ENCODE measurements around the gene WDR53.
A peak's percentile ranks its signal among the peaks of the same experiment; 100 is the strongest.
"Not testable (repeated sequence)": the region's sequence is repeated elsewhere in the genome, so short reads cannot be mapped to it uniquely, and the experiment has no call there.

The WDR53 gene
- 10.8 to 14.2 (median 12.9) reads per million in 4 donors for total RNA-seq

- peak; percentile 90 to 96 (median 93) for DNase-seq
Observed at GRCh38 chr3:196568246-196569002, at the start of gene WDR53, which contains the start of gene FBXO45. Gene WDR53 (minus strand): TSS chr3:196568554. CDS start chr3:196561475, 7,079 bp downstream. Gene FBXO45 (plus strand): TSS chr3:196568660. CDS start chr3:196568985, 325 bp downstream.

DNA sequence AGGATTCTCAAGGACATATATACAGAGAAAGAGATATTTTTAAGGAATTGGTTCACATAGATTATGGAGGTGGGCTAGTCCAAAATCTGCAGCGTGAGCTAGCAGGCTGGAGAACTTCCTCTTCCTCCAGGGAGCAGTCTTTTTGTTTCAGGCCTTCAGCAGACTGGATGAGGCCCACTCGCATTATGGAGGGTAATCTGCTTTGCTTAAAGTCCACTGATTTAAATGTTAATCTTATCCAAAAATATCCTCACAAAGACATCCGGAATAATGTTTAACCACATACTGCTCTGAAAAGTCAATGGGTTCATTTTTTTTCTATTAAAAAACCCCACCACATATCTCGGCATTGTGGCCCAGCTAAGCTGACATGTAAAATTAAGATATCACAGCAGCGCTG lies 48.9 kb upstream of the WDR53 start:
- no peak for DNase-seq

- DNase-seq: not testable (repeated sequence)
Observed at GRCh38 chr3:196615234-196615633, 46.9 kb upstream of the WDR53 start.

GRCh38 chr3:196611761-196612483 lies 43.6 kb upstream of the WDR53 start:
- peak in 1 of 5 donors; percentile 55 for DNase-seq

GRCh38 chr3:196609805-196610515 lies 41.6 kb upstream of the WDR53 start:
- peak in 1 of 5 donors; percentile 68 for DNase-seq

- peak; percentile 79 to 93 (median 90) for DNase-seq
Observed at GRCh38 chr3:196609343-196609775, 41.0 kb upstream of the WDR53 start.

DNA sequence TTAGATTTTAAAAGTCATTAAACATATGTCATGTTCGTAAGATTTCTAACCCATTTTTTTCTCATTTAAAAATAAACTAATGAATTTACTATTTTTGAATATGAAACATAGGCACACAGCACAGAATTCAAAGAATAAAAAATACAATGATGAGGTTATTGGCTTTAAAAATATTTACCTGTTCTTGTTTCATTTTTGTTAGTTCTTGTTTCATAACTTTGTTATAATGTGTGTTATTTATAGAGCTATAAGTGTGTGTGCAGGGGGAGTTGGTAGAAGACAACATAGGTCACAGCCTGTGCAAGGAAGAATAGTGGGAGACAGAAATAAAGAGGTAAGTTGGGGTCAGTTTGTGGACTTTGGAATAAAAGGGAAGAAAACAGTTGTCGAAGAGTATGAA lies 40.3 kb upstream of the WDR53 start:
- DNase-seq: no peak

DNA sequence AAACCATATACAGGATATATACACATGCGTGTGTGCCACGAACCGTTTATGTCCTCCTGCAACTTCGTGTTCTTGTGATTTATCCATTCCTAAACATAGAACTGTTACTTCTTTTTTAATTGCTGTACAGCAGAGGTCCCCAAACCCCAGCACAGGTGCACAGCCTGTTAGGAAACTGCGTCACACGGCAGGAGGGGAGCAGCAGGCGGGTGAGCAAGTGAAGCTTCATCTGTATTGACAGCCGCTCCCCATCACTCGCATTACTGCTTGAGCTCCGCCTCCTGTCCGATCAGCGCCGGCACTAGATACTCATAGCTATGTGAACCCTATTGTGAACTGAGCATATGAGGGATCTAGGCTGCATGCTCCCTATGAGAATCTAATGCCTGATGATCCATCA lies 36.2 kb upstream of the WDR53 start:
- peak; percentile 19 to 73 (median 51) for DNase-seq

DNA sequence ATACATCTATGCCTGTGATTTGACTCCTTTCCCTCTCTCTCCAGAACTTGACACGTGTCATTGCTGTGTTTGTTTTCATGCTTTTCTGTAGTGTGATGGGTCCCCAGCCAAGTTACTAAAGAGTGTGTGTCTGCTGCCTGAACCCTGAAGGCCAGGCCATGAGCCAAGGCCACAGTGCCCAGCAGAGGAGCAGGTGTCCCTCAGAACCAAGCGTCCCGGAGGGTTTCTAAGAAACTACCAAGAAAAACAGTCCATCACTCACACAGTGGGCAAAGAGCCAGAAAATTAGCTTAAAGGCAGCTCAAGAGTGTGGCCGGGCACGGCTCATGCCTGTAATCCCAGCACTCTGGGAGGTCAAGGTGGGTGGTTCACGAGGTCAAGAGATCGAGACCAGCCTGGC lies 35.3 kb upstream of the WDR53 start:
- DNase-seq: no peak

DNA sequence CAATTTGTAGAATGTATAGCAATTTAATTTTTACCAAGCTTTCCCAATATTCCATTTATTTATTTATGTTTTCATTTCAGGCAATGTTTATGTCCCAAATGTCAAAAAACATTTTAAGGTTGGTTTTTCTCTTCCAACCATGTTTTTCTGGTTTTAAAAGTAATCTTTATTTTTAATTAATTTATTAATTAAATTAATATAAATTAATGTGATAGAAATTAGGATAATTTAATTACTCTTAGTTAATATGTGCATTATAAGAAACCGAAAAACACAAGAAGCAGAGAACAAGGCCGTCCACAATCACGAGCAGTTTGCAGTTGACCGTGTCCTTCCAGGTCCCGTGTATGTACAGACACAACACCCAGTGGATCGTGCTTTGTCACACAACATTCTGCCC lies 34.3 kb upstream of the WDR53 start:
- no peak for DNase-seq

GRCh38 chr3:196600359-196600758 lies 32.0 kb upstream of the WDR53 start:
- DNase-seq: no peak

DNA sequence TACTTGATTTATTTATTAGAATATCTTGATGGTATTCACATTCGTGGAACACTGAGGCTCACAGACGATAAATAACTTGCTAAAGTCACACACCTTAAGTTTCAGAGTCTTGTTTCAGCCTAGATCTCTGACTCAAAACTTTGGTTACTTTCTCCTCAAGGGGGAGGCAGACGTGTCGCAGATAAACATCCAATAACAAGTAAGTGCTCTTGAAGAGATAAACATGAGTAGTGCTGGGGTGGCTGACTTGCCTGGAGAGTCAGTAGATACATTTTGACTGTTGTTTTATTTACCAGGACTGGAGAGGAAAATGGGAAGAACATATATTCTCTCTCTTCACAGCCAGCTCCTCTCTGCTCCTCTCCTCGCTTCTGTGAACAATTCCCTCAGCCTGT lies 31.4 kb upstream of the WDR53 start:
- no peak for DNase-seq

DNA sequence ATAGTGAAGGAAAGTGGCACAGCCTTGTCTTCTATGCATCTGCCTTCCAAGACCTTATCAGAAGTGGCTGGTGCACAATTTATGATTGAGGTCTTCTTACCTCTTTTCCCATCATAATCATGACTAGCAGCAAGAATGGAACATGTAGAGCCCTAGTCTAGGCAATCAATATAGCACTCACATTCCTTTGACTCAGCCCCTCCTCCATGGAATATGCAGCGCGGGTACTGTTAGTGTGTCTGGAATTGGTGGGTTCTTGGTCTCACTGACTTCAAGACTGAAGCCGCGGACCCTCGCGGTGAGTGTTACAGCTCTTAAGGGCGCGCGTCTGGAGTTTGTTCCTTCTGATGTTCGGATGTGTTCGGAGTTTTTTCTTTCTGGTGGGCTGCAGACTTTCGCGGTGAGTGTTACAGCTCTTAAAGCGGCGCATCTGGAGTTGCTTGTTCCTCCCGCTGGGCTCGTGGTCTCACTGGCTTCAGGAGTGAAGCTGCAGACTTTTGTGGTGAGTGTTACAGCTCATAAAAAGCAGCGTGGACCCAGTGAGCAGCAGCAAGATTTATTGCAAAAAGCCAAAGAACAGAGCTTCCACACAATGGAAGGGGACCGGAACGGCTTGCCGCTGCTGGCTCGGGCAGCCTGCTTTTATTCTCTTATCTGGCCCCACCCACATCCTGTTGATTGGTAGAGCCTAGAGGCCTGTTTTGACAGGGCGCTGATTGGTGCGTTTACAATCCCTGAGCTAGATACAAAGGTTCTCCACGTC lies 29.8 kb upstream of the WDR53 start:
- DNase-seq: peak in 4 of 5 donors; percentile 17 to 75 (median 24)

- no peak for DNase-seq
Observed at GRCh38 chr3:196596355-196596754, 28.0 kb upstream of the WDR53 start.

GRCh38 chr3:196590279-196590678 lies 21.9 kb upstream of the WDR53 start:
- no peak for DNase-seq

DNA sequence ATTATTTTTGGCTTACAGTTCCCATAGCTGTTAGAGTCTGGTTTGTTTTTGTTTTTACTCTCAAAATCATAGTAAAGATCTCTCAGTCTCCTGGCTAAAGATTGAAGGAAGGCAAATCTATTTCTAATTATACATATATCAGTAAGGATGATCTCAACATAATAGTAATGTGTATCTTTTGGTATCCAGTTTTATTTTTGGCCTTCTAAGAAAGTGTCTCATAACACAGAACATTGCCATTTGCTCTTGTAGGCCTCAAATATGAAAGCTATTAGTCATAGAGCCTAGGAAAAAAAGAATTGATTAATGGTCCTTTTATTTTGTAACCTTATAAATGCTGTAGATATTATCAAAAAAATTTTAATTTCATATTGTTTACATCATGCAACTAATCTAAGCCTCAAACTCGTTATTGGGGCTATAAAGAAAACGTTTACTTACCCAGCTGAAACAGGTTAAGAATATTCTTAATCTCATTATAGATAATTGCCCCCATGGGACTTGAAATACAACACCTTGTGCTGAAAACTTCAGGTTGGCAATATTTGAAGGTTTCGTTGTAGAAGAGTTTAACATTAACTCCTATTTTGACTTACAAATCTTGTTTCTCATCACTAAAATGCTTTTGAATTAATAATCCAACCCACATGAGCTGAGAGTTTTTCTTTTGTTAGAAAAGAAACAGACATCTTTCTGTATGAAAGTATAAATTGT lies 16.8 kb upstream of the WDR53 start:
- no peak for DNase-seq

DNA sequence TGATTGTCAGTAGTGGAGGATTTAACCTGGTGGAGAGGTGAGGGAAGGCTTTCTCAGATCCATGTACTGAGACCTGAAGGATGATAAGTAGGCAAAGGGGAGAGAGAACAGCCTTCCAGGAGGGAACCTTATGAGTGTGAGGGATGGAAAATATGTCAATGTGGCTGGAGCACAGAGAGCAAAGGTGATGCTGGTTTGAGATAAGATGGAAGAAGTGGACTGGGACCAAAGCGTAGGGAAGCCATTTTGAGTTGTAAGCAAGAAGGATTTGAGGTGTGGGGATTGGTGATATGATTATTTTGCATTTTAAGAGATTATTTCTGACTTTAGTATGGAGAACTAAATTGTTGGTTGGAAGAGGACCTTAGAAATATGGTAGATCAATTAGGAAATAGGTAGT lies 4.0 kb upstream of the WDR53 start:
- DNase-seq: no peak

GRCh38 chr3:196570332-196570731 lies 2.0 kb upstream of the WDR53 start:
- not testable (repeated sequence) for DNase-seq

DNA sequence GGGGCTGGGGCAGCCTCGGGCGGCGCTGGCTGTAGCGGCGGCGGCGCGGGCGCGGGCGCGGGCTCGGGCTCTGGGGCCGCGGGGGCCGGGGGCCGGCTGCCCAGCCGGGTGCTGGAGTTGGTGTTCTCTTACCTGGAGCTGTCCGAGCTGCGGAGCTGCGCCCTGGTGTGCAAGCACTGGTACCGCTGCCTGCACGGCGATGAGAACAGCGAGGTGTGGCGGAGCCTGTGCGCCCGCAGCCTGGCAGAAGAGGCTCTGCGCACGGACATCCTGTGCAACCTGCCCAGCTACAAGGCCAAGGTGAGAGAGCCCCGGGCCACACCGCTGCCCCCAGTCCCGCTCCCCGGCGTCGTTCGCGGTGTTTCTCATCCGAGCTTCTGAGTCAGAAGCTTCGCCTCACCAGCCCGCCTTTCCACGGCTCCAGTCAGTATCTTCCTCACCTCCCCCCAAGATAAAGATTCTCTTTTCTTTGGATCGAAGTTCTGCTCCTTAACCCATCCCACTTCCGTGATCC lies 706 bp upstream of the WDR53 start:
- peak in 4 of 5 donors; percentile 26 to 64 (median 38) for DNase-seq

GRCh38 chr3:196563721-196564225 lies 4.6 kb downstream of the WDR53 start:
- DNase-seq: peak in 1 of 5 donors; percentile 77

GRCh38 chr3:196559826-196560225 lies 8.5 kb downstream of the WDR53 start:
- peak in 1 of 5 donors; percentile 39 for DNase-seq

Data from T-helper 1 cell (primary cell).